Measurements from ENCODE around the gene DDX31. TPM values are rescaled to one million over a fixed set of nuclear protein-coding genes. Genes with fewer than 3 reads are reported as not detected.

The DDX31 gene
- total and polyA plus RNA-seq, 2 experiments from 2014 or later = 5.8 to 15.8 TPM

GRCh38 chr9:132545578-132545977 lies 124.2 kb downstream of the DDX31 start:
- H3K4me3 ChIP-seq = no peak overlapping the region
- H3K4me1 ChIP-seq (ENCODE audit: low read depth) = peaks cover 7% of the 10 kb centered on the region

GRCh38 chr9:132543960-132544359 lies 125.8 kb downstream of the DDX31 start:
- Histone ChIP-seq H3K36me3 (no peaks in the 10 kb centered on the region), H3K9me3 (ENCODE audit: low read depth) (no peaks in the 10 kb centered on the region), H3K4me3 (no peak overlapping the region), H3K27ac (no peak overlapping the region), H3K4me1 (ENCODE audit: low read depth) (peaks cover 4% of the 10 kb centered on the region), H3K27me3 (no peaks in the 10 kb centered on the region)
- DNase-seq (ENCODE audit: low read depth in 1 of 2, low spot score in 1 of 2) = no peak
- TF ChIP-seq CTCF (IDR thresholded peaks at IDR 0.05; ENCODE audit: low read depth, low read length) = no peak

More at GRCh38 chr9:132545578-132545977, 124.2 kb downstream of the DDX31 start:
- H3K27ac ChIP-seq = no peak overlapping the region
- no peak for DNase-seq (ENCODE audit: low read depth in 1 of 2, low spot score in 1 of 2)
- H3K36me3 ChIP-seq = no peaks in the 10 kb centered on the region
- no peak for TF ChIP-seq CTCF (IDR thresholded peaks at IDR 0.05; ENCODE audit: low read depth, low read length)
- H3K9me3 ChIP-seq (ENCODE audit: low read depth) = no peaks in the 10 kb centered on the region
- H3K27me3 ChIP-seq = no peaks in the 10 kb centered on the region

GRCh38 chr9:132543251-132543650 lies 126.5 kb downstream of the DDX31 start:
- DNase-seq (ENCODE audit: low read depth in 1 of 2, low spot score in 1 of 2) = no peak
- no peak for TF ChIP-seq CTCF (IDR thresholded peaks at IDR 0.05; ENCODE audit: low read depth, low read length)
- Histone ChIP-seq H3K4me3 (no peak overlapping the region), H3K27ac (no peak overlapping the region), H3K36me3 (no peaks in the 10 kb centered on the region), H3K9me3 (ENCODE audit: low read depth) (no peaks in the 10 kb centered on the region), H3K4me1 (ENCODE audit: low read depth) (peaks cover 3% of the 10 kb centered on the region), H3K27me3 (no peaks in the 10 kb centered on the region)

Other genes starting within 250 kb of the DDX31 start
- not detected in 2 replicates for gene BARHL1, start 87.4 kb downstream of the DDX31 start, total RNA-seq
- not detected in 2 replicates for gene BARHL1, start 87.4 kb downstream of the DDX31 start, polyA plus RNA-seq
- gene GTF3C4, start 481 bp upstream of the DDX31 start, total RNA-seq = 10.7 and 12.9 TPM in 2 replicates
- gene GTF3C4, start 481 bp upstream of the DDX31 start, polyA plus RNA-seq = 8.3 and 9.2 TPM in 2 replicates
- gene AK8, start 208.3 kb upstream of the DDX31 start, total RNA-seq = 0.25 and 0.83 TPM in 2 replicates
- 0.70 and 1.9 TPM in 2 replicates for gene AK8, start 208.3 kb upstream of the DDX31 start, polyA plus RNA-seq
- 4.8 and 6.4 TPM in 2 replicates for gene SPACA9, start 208.9 kb upstream of the DDX31 start, total RNA-seq
- 7.8 and 13.2 TPM in 2 replicates for gene SPACA9, start 208.9 kb upstream of the DDX31 start, polyA plus RNA-seq